NK-92 (cell line): Measurements from ENCODE around the gene CLEC16A.
"Not testable (repeated sequence)": the region's sequence is repeated elsewhere in the genome, so short reads cannot be mapped to it uniquely, and the experiment has no call there.

Source experiments
- DNase-seq: peaks from one replicate; lab custom pipeline; 2025; ENCODE audit not compliant: unreplicated experiment; lab: John Stamatoyannopoulos, UW

Gene CLEC16A

DNA sequence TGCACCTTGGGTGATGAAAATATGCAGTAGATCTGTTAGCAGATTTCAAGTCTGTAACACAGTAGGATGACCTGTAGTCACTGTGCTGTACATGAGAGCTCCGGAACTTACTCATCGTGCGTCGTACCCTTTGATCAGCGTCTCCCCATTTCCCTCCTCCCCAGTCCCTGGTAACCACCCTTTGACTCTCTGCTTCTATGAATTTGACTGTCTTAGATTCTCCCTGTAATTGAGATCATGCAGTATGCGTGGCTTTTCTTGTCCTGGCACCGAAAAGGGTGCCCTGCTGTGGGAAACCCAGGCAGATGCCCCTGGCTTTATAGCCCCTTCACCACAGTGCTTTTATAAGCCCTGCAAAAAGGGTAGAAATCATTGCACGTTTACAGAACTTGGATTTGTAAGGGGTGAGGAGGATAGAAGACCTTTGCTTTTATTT lies 20.5 kb downstream of the CLEC16A start:
- DNase-seq = no peak

- DNase-seq = no peak
Measured at GRCh38 chr16:10965440-10966061, 21.2 kb downstream of the CLEC16A start.

DNA sequence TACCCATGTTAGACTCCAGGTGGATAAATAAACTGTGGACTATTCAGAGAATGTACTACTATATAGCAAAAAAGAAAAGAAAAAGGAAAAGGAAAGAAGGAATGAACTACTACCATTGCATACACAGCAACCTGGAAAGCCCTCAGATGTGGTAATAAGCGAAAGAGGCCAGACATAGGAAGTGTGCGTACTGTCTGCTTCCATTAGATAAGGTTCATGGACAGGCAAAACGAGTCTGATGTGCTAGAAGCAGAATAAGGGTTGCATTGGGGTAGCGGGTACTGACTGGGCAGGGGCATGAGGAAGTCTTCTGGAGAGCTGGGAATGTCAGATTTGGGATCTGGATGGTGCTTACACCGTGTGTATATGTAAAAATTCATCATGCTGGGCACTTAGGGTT lies 21.8 kb downstream of the CLEC16A start:
- no peak for DNase-seq

GRCh38 chr16:10966559-10966958 lies 22.2 kb downstream of the CLEC16A start:
- not testable (repeated sequence) for DNase-seq

DNA sequence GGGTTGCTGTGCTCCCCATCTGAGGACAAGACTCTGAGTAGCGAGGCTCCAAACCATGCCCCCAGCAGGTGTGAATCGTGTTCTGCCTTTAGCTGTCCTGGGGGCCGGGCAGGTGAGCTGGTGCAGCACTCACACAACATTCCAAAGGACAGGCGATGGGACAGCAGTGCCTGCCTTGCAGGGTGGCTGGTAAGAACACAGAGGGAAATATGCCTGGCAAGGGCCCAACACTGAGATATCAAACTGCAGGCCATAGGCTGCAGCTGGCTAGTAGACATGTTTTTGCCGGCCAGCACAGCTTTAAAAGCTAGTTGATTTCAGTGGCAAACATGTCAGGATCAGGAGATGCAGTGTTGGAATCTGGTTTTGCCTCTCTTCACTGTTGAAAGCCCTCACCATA lies 23.6 kb downstream of the CLEC16A start:
- no peak for DNase-seq

GRCh38 chr16:10968498-10968897 lies 24.1 kb downstream of the CLEC16A start:
- no peak for DNase-seq

DNA sequence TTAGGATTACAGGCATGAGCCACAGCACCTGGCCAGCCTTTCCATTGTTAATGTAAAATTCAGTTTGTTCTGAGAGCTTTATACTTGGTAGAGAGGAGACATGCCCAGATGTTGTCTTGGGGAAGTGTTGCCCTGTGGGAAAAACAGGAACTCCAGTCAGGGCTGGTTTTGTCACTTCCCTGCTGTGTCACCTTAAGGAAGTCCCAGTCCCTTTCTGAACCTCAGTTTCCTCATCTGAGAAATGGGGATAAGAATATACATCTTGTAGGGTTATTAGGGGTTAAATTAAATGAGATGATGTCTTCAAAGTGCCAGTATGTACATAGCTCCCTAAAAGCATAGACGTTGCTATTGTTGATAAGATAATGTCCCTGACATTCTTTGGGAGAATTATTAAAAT lies 25.3 kb downstream of the CLEC16A start:
- no peak for DNase-seq

DNA sequence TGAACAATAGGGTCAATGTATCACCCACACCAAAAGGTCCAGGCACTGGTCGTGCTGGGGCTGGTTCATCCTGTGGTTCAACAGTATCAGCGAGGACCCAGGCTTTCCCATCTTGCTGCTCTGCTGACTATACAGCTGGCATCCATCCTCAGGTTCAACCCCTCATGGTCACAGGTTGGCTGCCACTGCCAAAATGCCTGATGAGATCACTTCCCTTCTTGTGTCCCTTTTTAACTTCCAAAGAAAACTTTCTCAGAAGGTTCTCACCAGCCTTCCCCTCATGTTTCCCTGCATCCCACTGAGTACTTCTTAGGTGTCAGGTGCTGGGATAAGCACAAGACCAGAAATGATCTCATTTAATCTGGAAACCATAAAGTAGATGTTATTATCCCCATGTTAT lies 25.7 kb downstream of the CLEC16A start:
- DNase-seq = no peak

- no peak for DNase-seq
Measured at GRCh38 chr16:10971560-10971961, 27.2 kb downstream of the CLEC16A start.

DNA sequence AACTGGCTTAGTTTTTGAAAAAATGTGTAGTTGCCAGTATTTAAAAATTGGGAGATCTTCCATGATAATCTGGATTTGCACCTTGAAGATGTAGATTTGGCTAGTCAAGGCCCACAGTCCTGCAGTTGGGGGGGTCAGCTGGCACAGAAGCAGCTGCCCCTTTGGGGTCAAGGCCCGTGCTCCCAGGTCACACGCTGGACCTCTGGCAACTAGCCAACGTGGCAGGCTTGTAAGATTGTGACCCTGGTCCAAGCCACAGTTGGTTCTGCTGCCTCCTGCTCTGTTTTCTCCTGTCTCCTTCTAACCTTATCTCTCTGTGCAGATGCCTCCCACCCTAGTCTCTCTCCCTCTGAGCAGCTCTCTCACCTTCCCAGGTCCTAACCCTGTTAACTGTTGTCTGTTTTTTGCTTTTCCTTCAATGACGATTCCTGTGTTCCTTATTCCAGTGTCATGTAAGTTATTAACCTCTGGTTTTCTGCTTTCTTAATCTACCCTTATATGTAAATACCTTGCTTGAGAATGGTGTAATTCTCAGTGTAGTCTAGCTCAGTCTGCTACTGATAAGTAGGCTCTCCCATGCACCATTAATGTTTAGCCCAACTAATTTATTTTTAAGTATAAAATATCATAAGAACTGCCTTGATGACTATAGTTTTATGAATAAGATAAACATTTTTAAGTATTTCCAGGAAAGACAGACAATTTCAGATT lies 27.9 kb downstream of the CLEC16A start:
- DNase-seq = no peak

- DNase-seq = no peak
Measured at GRCh38 chr16:10972819-10973464, 28.6 kb downstream of the CLEC16A start.

DNA sequence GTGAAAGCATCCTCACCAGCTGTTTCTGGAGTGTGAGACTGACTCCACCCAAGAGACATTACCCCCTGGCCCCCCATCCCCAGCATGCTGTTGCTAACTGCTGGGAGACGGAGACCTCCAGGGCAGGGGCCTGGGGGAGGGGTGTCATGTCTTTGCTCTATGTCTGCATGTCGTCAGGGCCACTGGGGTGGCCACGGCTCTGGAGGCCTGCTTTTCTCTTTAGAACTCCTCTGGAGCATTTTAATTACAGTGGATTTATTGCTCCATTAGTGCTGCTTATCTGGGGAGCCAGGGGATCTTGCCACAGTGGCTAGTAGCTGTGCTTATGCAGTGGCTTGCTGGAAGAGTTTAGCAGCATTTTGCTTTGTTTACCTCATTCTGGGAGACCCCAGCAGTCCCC lies 32.3 kb downstream of the CLEC16A start:
- DNase-seq = no peak

GRCh38 chr16:10978124-10978523 lies 33.8 kb downstream of the CLEC16A start:
- no peak for DNase-seq

DNA sequence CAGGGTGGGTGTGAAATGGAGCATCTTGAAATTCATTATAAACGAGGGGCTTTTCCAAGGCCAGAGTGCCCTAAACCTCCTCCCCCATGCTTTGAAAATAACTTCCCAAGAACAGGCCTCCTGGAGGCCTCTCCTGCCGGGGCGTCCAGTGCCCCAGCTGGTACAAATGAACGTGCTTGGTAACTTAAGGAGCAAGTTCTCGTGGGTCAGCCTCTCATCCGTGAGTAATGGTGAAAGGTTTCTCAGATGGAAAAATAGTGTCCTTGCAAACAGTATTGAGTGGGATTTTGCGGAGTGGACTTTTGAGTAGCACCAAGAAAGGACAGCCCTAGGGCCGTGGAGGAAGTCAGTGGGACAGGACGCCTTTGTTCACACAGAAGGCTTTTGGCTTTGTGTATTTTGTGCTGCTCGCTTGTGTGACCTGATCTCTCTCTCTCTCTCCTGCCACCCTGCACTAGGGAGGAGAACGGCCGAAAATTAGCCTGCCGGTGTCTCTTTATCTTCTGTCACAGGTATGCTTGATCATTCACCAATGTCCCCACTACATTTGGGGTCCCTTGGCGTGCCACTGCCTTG lies 34.6 kb downstream of the CLEC16A start:
- no peak for DNase-seq

GRCh38 chr16:10979717-10980601 lies 35.6 kb downstream of the CLEC16A start:
- DNase-seq = no peak

- no peak for DNase-seq
Measured at GRCh38 chr16:10980813-10981212, 36.4 kb downstream of the CLEC16A start.

- DNase-seq = no peak
Measured at GRCh38 chr16:10981697-10982216, 37.4 kb downstream of the CLEC16A start.

- no peak for DNase-seq
Measured at GRCh38 chr16:10982465-10983150, 38.2 kb downstream of the CLEC16A start.

DNA sequence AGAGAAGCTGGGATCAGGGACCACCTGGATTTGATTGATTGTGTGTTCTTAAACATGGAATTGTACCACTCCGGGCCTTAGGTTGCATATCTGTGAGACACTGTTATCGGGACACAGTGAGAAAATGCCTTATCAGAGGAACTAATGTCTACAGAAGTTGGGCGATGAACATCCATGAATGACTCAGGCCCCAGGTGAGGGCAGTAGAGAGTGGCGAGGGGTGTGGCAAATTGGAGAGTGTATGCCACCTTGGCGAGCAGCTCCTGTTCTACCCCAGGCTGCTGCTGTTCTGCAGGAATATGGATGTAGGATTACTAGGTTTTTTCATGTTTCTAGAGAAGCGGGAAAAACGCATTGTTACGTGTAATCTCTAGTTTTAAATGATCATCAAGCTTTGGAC lies 38.8 kb downstream of the CLEC16A start:
- DNase-seq = no peak

GRCh38 chr16:10984509-10984908 lies 40.1 kb downstream of the CLEC16A start:
- no peak for DNase-seq
